Psoas muscle (tissue), 8 donors: ENCODE measurements around the gene EML3. TPM values are rescaled to one million over a fixed set of nuclear protein-coding genes. Genes with fewer than 3 reads are reported as not detected.

ENCODE experiments used
- ATAC-seq, 4 donors: fragments of 200-7000 bp; cut with Tn5 transposase; one replicate each; pipeline ENCODE4 v1.9.1; 2020; ENCODE audit warnings: moderate library complexity in 3 of 4, mild to moderate bottlenecking in 2 of 4
- DNase-seq, 2 donors: peaks; one replicate each; pipeline ENCODE4 v3.0.0-alpha.2; 2020
- H3K27ac ChIP-seq: fragments of 200-600 bp; one replicate; pipeline ENCODE4 v1.8.0; 2022
- H3K27me3 ChIP-seq, 3 donors: fragments of 200-600 bp in 1 of 3; one replicate each; pipeline versions ENCODE4 v1.6.1 to v1.8.0; 2013 to 2022; ENCODE audit warnings: low read length in 2 of 3, mild to moderate bottlenecking in 2 of 3, moderate library complexity in 1 of 3; ENCODE audit not compliant: insufficient read depth in 3 of 3
- H3K36me3 ChIP-seq, 2 donors: fragments of 200-600 bp in 1 of 2; one replicate each; pipeline versions ENCODE4 v1.6.1 to v1.8.0; 2013 to 2022; ENCODE audit warnings: low read depth in 1 of 2, mild to moderate bottlenecking in 1 of 2, moderate library complexity in 1 of 2; ENCODE audit not compliant: insufficient read depth in 1 of 2
- H3K4me1 ChIP-seq: fragments of 200-600 bp; one replicate; pipeline ENCODE4 v1.8.0; 2022
- H3K4me3 ChIP-seq: fragments of 200-600 bp; one replicate; pipeline ENCODE4 v1.8.0; 2022; ENCODE audit warnings: mild to moderate bottlenecking
- H3K9me3 ChIP-seq: fragments of 200-600 bp; one replicate; pipeline ENCODE4 v1.8.0; 2022
- CTCF ChIP-seq: fragments of 200-600 bp; IDR thresholded peaks from one replicate; pipeline ENCODE4 v1.8.0; 2022; ENCODE audit warnings: antibody characterized with exemption
- WGBS, 3 donors: extraction: QIAGEN DNeasy Blood & Tissue Kit; methylation state at CpG; one replicate each; pipeline versions ENCODE4 v1.1.6 to v1.1.7; 2013; 5-methylcytosine and 5-hydroxymethylcytosine counted together
- intact Hi-C, 2 donors: fragments of 100-400 bp; cut with DNase I; formaldehyde crosslinking; loops; one replicate each; pipeline versions ENCODE4 v1.11.0 to v1.14.2; 2022
- polyA plus RNA-seq, 3 donors: library from polyadenylated mRNA; stranded (reverse); fragments of 200-250 nt; gene quantifications; one replicate each; pipeline ENCODE4 v1.2.3, GENCODE V29; 2013
- total RNA-seq, 4 donors: library from RNA; stranded (reverse); fragmentation: NEBNext Ultra II Directional in 2 of 4; extraction: Animal tissue kit (Norgen Biotek cat#: 25700) in 2 of 4; gene quantifications; one replicate each; pipeline versions ENCODE4 v1.2.1 to v1.2.4, GENCODE V29; 2021 to 2023
- donor health status: healthy with polysubstance abuse.
- donor health status: DM: no; HTN: no; CAD: no; lungs with moderate emphysema.
- donor health status: Bipolar disorder and iron deficiency.
- donor health status: healthy.
- donor health status: DM: yes; HTN: yes; CAD: no.
- donor health status: DM: no; HTN: no; CAD: no.
- donor health status: DM: no; HTN: no; CAD: no.
- donor health status: DM: yes; HTN: yes; CAD: no.

The EML3 gene
- total and polyA plus RNA-seq, 7 donors = 7.4 to 19.5 (median 14.1) TPM

GRCh38 chr11:62555464-62556107 is 57.0 kb downstream of the EML3 start:
- H3K27me3 ChIP-seq = no peaks in the 10 kb centered on the region
- peaks cover 66% of the 10 kb centered on the region for H3K4me1 ChIP-seq
- peak overlapping the region; percentile 99 for H3K27ac ChIP-seq
- peaks cover 3 to 29% of the 10 kb centered on the region in 2 donors for H3K36me3 ChIP-seq
- TF ChIP-seq CTCF = no peak
- H3K4me3 ChIP-seq = peak overlapping the region; percentile 41
- intact Hi-C loops = loop anchor here in 1 of 2 donors (5.0 kb wide), 1 partner anchor 58 kb away; no protein-coding TSS in a partner anchor
- H3K9me3 ChIP-seq = no peaks in the 10 kb centered on the region
- DNase-seq = peak in 1 of 2 donors; percentile 61
- 13 to 17% (median 16%) methylated on average over 4 of the region's 4 CpGs for WGBS, 3 donors
- ATAC-seq = no peak

- DNase-seq (peak; percentile 73 to 89), ATAC-seq (peak; percentile 31 to 53 (median 40))
- WGBS, 3 donors = 20 to 38% (median 28%) methylated on average over 7 of the region's 7 CpGs
Measured at GRCh38 chr11:62554387-62555167, 58.0 kb downstream of the EML3 start.

GRCh38 chr11:62553839-62554361 is 58.7 kb downstream of the EML3 start:
- Histone ChIP-seq H3K27ac (peak overlapping the region; percentile 99), H3K9me3 (no peaks in the 10 kb centered on the region), H3K36me3 (peaks cover 3 to 14% of the 10 kb centered on the region in 2 donors), H3K27me3 (no peaks in the 10 kb centered on the region), H3K4me3 (peak overlapping the region; percentile 54), H3K4me1 (peaks cover 65% of the 10 kb centered on the region)
- WGBS, 3 donors = 34 to 48% (median 41%) methylated on average over 8 of the region's 8 CpGs
- no peak for TF ChIP-seq CTCF
- DNase-seq = peak; percentile 55 to 86
- intact Hi-C loops = no loop called here
- ATAC-seq = peak; percentile 27 to 69 (median 63)

More at GRCh38 chr11:62554387-62555167, 58.0 kb downstream of the EML3 start:
- H3K27me3 ChIP-seq = no peaks in the 10 kb centered on the region
- H3K27ac ChIP-seq = peak overlapping the region; percentile 99
- peak overlapping the region; percentile 41 for H3K4me3 ChIP-seq
- TF ChIP-seq CTCF = no peak
- H3K9me3 ChIP-seq = no peaks in the 10 kb centered on the region
- peaks cover 3 to 21% of the 10 kb centered on the region in 2 donors for H3K36me3 ChIP-seq
- peaks cover 60% of the 10 kb centered on the region for H3K4me1 ChIP-seq
- intact Hi-C loops = loop anchor here in 1 of 2 donors (5.0 kb wide), 1 partner anchor 57 kb away; no protein-coding TSS in a partner anchor

GRCh38 chr11:62553080-62553838 is 59.3 kb downstream of the EML3 start:
- WGBS, 3 donors = 2 to 5% (median 4%) methylated on average over 12 to 15 of the region's 15 CpGs
- Histone ChIP-seq H3K36me3 (peaks cover 0 to 7% of the 10 kb centered on the region in 2 donors), H3K27me3 (no peaks in the 10 kb centered on the region), H3K4me3 (peak overlapping the region; percentile 54), H3K27ac (peak overlapping the region; percentile 99), H3K4me1 (peaks cover 72% of the 10 kb centered on the region), H3K9me3 (no peaks in the 10 kb centered on the region)
- TF ChIP-seq CTCF = no peak
- ATAC-seq (peak; percentile 74 to 83 (median 78)), DNase-seq (peak; percentile 88 to 94)
- intact Hi-C loops = no loop called here
